Ishikawa (cell line): Measurements from ENCODE around the gene ARHGAP26.

Source experiments
- CEBPB ChIP-seq: IDR thresholded peaks from 2 replicates; pipeline ENCODE4 v1.6.1; 2012
- CREB1 ChIP-seq: IDR thresholded peaks from 2 replicates; pipeline ENCODE4 v1.6.1; 2012; ENCODE audit warnings: low read depth
- EP300 ChIP-seq: IDR thresholded peaks from 2 replicates; pipeline ENCODE4 v1.6.1; 2012; ENCODE audit warnings: borderline replicate concordance
- FOXM1 ChIP-seq: IDR thresholded peaks from 2 replicates; pipeline ENCODE4 v1.6.1; 2012; ENCODE audit warnings: low read depth, borderline replicate concordance
- MAX ChIP-seq: IDR thresholded peaks from 2 replicates; pipeline ENCODE4 v1.6.1; 2012
- RAD21 ChIP-seq: IDR thresholded peaks from 2 replicates; pipeline ENCODE4 v1.6.1; 2012; ENCODE audit warnings: low read depth
- REST ChIP-seq: IDR thresholded peaks from 2 replicates; pipeline ENCODE4 v1.6.1; 2012; ENCODE audit warnings: low read depth, mild to moderate bottlenecking
- TAF1 ChIP-seq: IDR thresholded peaks from 2 replicates; pipeline ENCODE4 v1.6.1; 2012; ENCODE audit warnings: low read depth, mild to moderate bottlenecking
- TCF12 ChIP-seq: IDR thresholded peaks from 2 replicates; pipeline ENCODE4 v1.6.1; 2012; ENCODE audit warnings: low read depth
- YY1 ChIP-seq: IDR thresholded peaks from 2 replicates; pipeline ENCODE4 v1.6.1; 2012; ENCODE audit warnings: low read depth

- no peak for TF ChIP-seq YY1
- no peak for TF ChIP-seq EP300
- no peak for TF ChIP-seq TCF12
- TF ChIP-seq FOXM1: no peak
- no peak for TF ChIP-seq CREB1
- no peak for TF ChIP-seq TAF1
- TF ChIP-seq RAD21: no peak
- no peak for TF ChIP-seq MAX
- TF ChIP-seq REST: no peak
- TF ChIP-seq CEBPB: no peak
Measured at GRCh38 chr5:143268388-143268787, 498.2 kb downstream of the ARHGAP26 start.
